ENCODE measurements around the gene NIM1K.

GRCh38 chr5:43209060-43209459 lies 17.0 kb downstream of the NIM1K start:
- TF ChIP-seq, protein P1, sequence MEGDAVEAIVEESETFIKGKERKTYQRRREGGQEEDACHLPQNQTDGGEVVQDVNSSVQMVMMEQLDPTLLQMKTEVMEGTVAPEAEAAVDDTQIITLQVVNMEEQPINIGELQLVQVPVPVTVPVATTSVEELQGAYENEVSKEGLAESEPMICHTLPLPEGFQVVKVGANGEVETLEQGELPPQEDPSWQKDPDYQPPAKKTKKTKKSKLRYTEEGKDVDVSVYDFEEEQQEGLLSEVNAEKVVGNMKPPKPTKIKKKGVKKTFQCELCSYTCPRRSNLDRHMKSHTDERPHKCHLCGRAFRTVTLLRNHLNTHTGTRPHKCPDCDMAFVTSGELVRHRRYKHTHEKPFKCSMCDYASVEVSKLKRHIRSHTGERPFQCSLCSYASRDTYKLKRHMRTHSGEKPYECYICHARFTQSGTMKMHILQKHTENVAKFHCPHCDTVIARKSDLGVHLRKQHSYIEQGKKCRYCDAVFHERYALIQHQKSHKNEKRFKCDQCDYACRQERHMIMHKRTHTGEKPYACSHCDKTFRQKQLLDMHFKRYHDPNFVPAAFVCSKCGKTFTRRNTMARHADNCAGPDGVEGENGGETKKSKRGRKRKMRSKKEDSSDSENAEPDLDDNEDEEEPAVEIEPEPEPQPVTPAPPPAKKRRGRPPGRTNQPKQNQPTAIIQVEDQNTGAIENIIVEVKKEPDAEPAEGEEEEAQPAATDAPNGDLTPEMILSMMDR (conservative IDR thresholded peaks at IDR 0.05 in 1 of 2, IDR thresholded peaks at IDR 0.05 in 1 of 2; ENCODE audit: extremely low read depth in 1 of 2, insufficient read depth in 1 of 2, low read depth in 1 of 2, low read length in 2 of 2), result no peak
- no peak for TF ChIP-seq EZH2 (IDR thresholded peaks at IDR 0.05; ENCODE audit: borderline replicate concordance, low read length)

Measured in mammary epithelial cell (primary cell).